ENCODE measurements around the gene RMDN2.

RMDN2 gene

GRCh38 chr2:38065502-38066135 lies 140.5 kb downstream of the RMDN2 start:
- H3K9me3 Mint-ChIP-seq: no peaks in the 10 kb centered on the region
- no peaks in the 10 kb centered on the region for H3K4me1 Mint-ChIP-seq
- DNase-seq (ENCODE audit: low spot score in 2 of 2): no peak
- no peak overlapping the region for H3K4me3 Mint-ChIP-seq
- peaks cover 20% of the 10 kb centered on the region for H3K36me3 Mint-ChIP-seq
- H3K27ac Mint-ChIP-seq: no peak overlapping the region
- ATAC-seq: no peak

GRCh38 chr2:38066421-38067115 lies 141.5 kb downstream of the RMDN2 start:
- no peaks in the 10 kb centered on the region for H3K9me3 Mint-ChIP-seq
- H3K27ac Mint-ChIP-seq: no peak overlapping the region
- DNase-seq (ENCODE audit: low spot score in 2 of 2) (no peak), ATAC-seq (no peak)
- peaks cover 25% of the 10 kb centered on the region for H3K36me3 Mint-ChIP-seq
- H3K4me1 Mint-ChIP-seq: no peaks in the 10 kb centered on the region
- H3K4me3 Mint-ChIP-seq: no peak overlapping the region

All from stimulated activated effector memory CD8-positive, alpha-beta T cell treated with anti-CD3 and anti-CD28 coated beads, Interleukin-12 subunit alpha, Interleukin-12 subunit beta, amount 100 ng/mL, for 72 hours (primary cell).